GM21515 (cell line): ENCODE results near the gene NR1D2.

Experiments
- ATAC-seq: cut with Tn5 transposase; IDR thresholded peaks from one replicate; pipeline ENCODE4 v1.9.1; 2021; ENCODE audit not compliant: unreplicated experiment

Gene NR1D2

DNA sequence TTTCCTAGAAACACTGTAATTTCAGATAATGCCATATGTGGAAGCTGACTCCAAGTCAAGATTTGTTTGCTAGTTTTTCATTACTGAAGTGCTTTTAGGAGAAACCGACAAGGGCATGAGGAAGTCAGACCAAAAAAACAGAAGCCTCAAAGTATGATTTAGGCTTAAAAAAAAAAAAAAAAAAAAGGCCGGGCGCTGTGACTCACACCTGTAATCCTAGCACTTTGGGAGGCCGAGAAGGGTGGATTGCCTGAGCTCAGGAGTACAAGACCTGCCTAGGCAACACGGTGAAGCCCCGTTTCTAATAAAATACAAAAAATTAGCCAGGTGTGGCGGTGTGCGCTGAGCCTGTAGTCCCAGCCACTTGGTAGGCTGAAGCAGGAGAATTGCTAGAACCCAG lies 16.6 kb upstream of the NR1D2 start:
- no peak for ATAC-seq

DNA sequence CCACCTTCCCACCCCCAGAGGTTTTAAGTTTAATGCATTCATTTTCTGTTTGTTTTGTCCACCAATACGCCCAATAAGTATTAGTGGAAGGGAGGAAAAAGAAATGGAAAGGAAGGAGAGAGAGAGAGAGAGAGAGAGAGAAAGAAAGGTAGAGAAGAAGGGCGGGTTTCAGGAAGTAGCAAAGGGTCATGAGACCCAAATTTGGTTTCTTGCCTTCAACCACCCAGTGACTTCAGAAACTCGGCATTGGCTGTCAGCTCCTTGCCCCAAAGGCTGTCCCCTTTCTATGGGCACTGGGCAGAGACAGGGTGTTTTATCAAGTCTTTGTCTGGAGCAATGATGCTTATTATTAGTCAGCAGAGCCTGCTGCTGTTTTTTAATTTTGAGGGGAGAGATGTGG lies 13.5 kb upstream of the NR1D2 start:
- no peak for ATAC-seq

GRCh38 chr3:23932571-23932970 lies 12.5 kb upstream of the NR1D2 start:
- ATAC-seq, result no peak

- ATAC-seq, result no peak
Observed at GRCh38 chr3:23934253-23934652, 10.8 kb upstream of the NR1D2 start.

GRCh38 chr3:23937296-23937695 lies 7.8 kb upstream of the NR1D2 start:
- ATAC-seq, result no peak

GRCh38 chr3:23938688-23939087 lies 6.4 kb upstream of the NR1D2 start:
- no peak for ATAC-seq

DNA sequence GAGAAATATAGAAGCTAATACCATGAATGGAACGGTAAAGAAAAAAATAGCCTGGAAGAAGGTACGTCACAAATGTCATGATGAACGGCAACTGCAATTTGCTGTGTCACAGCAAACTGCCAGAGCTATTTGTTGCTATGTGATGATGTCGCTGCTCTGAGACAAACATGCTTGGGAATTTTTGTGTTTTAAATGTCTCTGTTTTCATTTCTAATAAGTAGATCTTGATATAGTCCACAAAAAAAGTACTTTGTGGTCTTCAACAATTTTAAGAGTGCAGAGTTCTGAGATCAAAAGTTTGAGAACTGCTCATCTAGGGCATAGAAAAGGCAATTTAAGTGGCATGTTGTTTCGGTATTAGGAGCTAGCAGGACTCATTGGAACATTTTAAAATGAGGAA lies 4.3 kb upstream of the NR1D2 start:
- ATAC-seq, result no peak

DNA sequence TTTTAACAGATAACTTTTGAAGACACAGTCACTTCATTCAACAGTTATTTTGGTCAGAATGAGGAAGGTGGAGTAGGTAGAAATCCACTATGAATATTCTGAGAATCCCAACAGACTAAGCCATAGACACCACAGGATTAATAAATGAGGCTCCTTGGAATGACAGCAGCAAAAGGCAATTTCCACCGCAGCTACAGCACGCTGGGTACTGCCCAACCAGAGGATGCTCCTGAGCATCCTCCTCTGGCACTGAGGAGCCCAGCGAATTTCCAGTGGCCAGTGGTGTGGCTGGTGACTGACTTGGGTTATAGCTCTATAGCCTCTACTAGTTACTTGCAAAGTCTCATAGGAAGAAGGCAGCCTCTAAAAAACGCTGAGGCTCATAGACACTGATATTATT lies 3.6 kb upstream of the NR1D2 start:
- ATAC-seq, result no peak

- no peak for ATAC-seq
Observed at GRCh38 chr3:23942546-23942945, 2.5 kb upstream of the NR1D2 start.

GRCh38 chr3:23944007-23944783 lies 891 bp upstream of the NR1D2 start:
- ATAC-seq, result no peak

DNA sequence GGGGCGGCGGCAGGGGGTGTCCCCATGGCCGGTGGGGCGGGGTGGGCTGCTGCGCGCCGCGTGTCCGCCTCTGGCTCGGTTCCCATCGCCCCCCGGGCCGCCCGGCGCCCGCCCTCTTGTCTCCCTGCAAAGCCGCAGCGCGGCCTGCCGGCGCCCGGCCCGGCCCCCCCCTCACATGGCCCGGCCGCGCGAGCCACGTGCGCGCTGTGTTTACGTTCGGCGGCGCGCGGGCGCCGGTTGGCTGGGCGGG lies 502 bp downstream of the NR1D2 start:
- ATAC-seq, result no peak

GRCh38 chr3:23945913-23946687 lies 1.0 kb downstream of the NR1D2 start:
- ATAC-seq, result peak; percentile 80

GRCh38 chr3:23948761-23949160 lies 3.7 kb downstream of the NR1D2 start:
- ATAC-seq, result no peak

DNA sequence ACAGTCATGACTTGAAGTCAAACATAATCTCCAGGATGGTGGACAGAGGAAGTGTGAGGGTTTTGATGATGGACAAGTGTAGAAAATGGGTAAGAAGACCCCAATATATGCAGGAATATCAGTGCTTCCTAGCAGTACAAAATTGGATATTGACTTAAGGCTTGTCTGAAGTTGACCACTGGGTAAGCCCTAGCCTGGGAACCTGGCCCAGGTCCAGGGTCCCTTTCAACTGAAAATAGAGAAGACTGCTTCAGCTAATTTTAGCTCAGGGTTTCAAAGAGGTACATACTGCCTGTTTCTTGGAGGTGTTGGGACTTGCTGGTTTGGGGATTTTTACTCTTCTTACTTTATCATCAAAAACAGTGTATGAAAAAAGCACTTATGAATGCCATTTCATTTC lies 4.7 kb downstream of the NR1D2 start:
- peak; percentile 20 for ATAC-seq

DNA sequence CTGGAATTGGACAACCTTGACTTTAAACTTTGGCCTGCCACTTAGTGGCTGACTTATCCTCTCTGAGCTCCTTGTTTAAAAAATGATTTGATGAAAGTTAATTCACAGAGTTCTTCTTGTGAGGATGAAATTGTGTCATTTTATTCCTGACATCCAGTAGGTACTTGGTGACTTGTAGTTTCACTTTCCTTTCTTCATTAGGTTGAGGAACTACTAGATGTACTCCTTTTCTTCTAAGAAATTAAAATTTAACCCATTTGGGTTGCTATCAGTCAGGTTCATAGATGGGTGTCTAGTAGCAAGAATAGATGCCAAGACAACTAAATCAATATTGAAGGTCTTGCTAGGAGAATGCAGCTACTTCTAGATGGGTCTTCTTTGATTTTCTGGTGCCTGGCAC lies 5.2 kb downstream of the NR1D2 start:
- ATAC-seq, result peak; percentile 21

GRCh38 chr3:23952646-23953045 lies 7.6 kb downstream of the NR1D2 start:
- peak; percentile 44 for ATAC-seq

GRCh38 chr3:23953523-23953922 lies 8.4 kb downstream of the NR1D2 start:
- ATAC-seq, result no peak

DNA sequence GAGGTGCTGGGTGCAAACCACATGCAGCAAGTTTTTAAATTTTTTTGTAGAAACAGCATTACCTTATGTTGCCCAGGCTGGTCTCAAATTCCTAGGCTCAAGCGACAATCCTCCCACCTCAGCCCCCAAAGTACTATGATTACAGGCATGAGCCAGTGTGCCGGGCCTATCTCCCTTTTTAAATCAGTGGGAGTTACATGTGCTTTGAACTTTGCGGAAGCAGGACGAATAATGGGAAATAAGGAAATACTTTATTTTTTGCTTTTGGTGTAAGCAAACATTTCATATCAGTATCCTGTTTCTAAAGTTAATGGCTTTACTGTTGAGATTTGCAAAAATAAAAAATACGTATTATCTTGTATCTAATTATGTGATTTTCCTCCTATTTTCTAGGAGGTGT lies 9.1 kb downstream of the NR1D2 start:
- ATAC-seq, result no peak

- ATAC-seq, result no peak
Observed at GRCh38 chr3:23956701-23957100, 11.6 kb downstream of the NR1D2 start.

DNA sequence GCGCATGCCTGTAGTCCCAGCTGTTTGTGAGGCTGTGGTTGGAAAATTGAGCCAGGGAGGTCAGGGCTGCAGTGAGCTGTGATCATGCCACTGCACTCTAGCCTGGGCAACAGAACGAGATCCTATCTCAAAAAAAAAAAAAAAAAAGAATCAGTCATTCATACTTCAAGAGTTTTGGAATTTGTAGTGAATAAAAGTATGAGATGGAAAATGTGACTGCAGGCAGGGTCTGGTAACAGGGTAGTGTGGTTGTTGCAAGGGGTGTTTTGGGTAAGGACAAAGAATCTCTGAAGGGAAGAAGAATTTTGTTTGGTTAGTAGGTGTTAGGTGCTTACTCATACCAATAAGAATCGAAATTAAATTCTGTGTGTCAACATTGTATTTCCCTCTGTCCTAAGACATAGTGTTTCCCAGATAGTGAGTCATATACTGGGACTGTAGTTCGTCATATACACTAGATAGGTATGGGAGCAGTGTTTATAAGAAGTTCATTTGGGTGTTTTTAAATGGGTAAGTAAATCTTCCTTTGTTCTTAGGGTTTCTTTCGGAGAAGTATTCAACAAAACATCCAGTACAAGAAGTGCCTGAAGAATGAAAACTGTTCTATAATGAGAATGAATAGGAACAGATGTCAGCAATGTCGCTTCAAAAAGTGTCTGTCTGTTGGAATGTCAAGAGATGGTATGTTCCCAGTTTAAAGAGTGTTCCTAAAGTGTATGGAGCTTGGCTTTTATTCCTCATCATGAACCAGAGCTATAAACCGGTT lies 14.2 kb downstream of the NR1D2 start:
- no peak for ATAC-seq

- ATAC-seq, result no peak
Observed at GRCh38 chr3:23960649-23961048, 15.6 kb downstream of the NR1D2 start.

- ATAC-seq, result no peak
Observed at GRCh38 chr3:23961066-23961465, 16.0 kb downstream of the NR1D2 start.
